GM21528 (cell line): ENCODE data around the gene PPP2R2B.

ENCODE experiments used
- ATAC-seq: cut with Tn5 transposase; IDR thresholded peaks from one replicate; pipeline ENCODE4 v1.9.1; 2021; ENCODE audit warnings: mild to moderate bottlenecking, moderate library complexity; ENCODE audit not compliant: unreplicated experiment, low FRiP score

PPP2R2B gene

DNA sequence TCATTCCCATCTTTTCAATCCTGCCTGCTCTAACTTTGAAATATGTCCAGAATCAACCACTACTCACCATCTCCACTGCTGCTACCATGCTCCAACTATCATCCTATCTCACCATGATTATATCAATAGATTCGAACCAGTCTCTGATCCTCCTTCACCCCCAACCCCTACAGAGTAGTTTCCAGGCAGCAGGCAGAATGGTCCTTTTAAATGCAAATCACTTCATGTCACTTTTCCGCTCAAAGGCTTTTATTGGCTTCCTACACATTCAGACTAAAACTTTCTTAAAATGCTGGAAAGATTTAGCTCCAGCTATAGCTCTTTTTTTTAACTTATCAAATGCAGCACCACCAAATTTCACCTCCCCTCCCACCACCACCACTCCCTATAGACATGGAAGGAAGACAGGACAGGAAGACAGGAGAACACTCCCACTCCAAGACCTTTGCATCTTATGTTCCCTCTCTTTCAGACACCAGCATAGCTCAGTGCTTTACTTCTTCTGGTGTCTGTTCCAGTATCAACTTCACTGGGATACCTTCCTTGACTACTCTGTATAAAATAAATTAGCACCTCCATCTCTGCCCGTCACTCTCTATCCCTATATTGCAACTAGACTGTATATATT lies 9.9 kb upstream of the PPP2R2B start:
- no peak for ATAC-seq

DNA sequence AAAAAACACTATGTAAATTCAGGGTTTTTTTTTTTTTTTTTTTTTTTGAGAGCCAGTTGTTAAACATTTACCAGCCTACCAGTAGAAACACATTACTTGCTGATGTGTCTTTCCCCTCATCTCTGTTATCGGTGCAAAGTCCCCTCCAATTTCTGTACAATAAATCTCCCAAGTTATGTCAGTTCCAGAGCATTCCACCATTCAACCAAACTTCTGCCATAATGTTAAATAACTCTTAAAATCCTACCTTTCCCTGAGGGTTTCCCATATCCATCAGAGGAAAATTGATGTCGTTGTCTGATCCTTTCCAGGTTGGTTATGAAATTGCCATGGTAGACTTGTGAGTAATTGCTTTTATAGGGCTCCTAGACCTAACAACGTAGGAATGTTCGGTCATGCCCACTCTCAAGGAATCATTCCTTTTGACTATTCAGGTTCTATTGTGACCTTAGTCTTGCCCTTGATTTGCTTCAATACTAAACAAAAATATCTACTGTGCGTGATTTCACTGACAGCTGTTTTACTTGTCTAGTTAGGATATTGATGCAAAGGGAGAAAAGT lies 5.6 kb upstream of the PPP2R2B start:
- no peak for ATAC-seq

DNA sequence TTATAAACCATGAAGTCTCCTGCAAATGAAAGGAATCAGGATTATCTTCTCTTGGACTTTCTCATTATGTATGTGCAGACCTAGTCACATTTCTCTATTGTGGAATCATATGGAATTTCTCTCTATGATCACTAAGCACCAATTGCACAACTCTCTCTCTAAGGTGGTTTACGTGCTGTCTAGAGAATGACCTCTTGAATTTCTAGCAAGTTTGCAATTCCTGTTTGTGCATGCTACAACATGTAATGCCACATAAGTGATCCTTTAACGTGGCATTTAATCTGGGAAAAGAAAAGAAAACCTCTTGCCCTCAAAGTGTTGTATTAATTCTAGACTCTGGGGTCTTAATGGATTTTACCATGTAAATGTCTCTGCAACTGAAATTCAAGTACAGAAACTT lies 5.0 kb upstream of the PPP2R2B start:
- ATAC-seq, result no peak

DNA sequence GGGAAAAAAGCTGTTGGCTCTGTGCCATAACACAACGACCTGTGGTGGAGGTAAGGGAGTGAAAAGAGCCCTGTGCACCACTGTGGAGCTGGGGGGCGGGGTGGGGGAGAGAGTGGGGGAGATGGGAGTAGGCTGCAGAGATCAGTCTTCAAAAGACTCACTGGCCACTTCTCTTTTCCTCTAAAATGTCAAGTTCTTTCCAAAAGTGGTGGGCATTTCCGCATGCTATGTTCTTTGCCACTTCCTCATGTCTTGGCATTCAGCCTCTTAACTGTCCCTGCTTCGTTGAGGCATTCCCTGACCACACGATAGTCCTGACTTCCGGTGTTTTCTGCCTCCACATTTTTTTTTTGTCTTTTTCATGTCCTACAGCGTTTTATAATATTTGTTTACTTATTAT lies 2.4 kb upstream of the PPP2R2B start:
- no peak for ATAC-seq

DNA sequence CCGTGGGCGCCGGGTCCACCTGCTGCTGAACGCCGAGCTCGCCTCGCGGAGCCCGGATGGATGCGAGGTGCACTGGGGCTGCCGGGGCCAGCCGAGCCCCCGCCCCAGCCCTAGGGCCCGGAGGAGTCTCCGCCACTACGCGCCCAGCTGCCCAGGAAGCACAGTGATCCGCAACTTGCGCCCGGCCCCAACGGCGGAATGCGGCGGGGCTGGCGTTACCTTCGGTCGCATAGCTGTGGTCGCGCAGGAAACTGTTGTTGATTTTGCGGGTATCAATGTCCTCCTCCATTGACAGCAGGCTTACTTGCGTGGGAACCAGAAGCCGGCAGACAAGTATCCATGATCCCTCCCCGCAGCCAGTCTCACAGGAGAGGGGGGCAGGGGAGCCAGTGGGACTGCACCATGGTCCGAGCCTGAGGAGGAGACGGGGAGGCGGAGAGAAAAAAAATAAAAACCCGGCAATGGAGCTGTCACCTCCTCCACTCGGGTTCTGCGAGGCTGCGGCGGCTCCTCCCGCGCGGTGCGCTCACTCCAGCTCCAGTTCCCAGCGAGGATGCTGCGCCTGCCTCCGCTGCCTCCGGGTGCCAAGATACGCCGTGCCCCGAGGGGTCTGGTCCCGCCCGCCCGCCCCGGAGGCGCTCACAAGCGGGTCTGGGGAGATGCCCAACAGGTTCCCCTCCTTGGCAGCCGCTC lies 628 bp downstream of the PPP2R2B start:
- ATAC-seq, result peak; percentile 27

DNA sequence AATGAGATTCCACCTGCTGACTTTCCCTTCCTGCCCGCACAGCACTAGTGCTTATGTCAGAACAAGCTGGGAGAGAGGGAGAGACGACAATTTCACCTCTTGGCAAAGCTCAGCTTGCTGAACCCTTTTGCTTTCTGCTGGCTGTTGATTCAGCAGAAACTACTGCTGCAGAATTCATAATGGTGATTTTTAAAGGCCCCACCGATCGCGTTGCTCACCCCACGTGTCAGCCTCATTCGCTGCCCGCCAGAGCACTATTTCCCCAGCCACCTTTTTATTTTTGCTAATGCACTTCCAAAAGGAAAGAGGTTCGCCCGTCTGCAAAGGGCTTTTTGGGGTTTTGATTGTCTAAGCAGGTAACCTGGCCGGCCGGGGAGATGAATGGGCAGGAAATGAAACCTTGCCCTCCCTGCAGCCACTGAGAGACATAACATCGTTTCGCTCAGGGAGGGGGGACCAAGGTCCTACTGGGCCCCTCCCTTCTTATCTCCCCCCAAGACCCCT lies 1.3 kb downstream of the PPP2R2B start:
- ATAC-seq, result no peak

DNA sequence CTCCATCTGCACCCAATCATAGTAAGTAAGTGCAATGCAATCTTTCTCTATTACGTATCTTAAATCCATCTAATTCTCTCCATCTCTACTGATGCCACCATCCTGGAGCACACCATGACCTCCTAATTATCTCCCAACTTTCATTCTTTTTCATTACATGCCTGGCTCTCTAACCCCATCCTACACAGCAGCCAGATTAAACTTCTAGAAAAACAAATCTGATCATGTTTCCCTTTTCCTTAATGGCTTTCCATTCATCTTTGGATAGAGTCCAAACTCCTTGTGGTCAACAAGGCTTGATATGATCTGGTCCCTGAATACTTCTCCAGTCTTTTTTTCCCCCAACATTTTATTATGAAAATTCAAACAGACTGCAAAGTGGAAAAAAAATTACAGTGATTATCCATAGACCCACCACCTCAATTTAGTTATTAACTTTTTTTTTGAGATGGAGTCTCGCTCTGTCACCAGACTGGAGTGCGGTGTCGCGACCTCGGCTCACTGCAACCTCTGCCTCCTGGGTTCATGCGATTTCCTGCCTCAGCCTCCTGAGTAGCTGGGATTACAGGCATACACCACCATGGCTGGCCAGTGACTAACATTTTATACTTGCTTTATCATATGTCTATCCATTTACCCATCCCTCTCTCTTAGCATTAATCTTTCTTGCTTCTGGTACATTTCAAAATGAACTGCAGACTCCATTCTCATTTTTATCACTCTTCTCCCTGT lies 5.2 kb downstream of the PPP2R2B start:
- ATAC-seq, result no peak

DNA sequence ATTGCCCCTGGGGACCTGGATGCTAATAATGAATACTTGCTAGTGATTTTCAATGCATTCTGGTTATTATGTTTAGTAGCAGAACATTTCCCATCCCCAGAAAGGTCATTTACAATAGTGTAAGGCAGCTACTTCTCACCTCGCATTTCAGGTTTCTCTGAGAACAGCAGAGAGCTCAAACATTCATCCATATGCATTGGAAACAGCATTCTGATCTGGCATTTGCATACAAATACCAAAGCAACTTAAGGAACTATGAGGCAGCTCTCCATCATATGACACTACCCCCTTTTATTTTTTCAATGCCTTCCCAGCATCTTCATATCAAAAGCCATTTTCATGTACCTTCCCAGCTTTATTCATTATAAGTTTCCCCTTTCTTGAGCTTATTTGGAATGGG lies 6.4 kb downstream of the PPP2R2B start:
- no peak for ATAC-seq

DNA sequence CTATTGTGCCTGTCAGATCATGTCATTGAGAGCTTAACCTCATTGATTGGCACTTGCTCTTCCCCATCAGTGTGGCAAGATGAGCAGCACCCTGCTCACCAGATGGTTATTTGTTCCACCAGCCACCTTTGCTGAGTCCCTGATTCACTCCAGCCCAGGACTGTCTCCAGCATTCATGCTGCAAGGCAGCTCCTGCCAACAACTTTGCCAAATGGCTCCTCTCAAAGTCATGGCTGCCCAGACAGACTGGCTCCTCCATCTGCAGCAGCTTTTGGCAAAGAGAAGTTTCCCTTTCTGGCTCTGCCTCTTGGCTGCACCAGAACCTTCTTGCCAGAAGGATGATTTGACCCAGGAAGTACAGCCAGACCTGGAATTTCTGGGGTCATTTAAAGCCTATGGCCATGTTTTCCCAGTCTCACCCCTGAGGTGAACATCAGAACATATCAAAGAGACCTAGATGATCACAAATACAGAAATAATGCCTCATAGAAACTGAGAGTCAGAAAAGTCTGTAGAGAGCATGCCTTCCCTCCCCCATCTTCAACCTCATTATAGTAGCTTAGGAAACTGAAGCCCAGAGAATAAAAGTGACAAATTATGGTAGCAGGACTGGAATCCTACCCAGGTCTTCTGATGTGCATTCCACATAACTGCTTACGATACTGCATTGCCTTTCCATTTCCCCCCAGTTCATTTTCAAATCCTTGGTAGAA lies 10.4 kb downstream of the PPP2R2B start:
- ATAC-seq, result no peak

DNA sequence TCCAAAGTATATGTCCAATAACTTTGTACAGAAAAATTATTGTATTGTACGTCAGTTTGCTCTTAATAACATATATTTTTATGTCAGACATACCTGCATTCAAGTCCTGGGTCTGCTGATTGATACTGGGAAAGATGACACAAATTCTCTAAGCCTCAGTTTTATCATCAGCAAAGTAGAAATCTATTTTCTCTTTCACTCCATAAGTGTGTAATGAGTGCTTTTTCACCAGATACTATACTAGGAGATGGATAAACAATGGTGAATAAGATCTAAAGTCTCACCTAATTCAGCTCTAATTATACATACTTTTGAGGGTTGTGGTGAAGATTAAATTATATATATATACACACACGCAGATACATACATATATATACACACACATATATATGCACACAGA lies 12.3 kb downstream of the PPP2R2B start:
- ATAC-seq, result no peak

DNA sequence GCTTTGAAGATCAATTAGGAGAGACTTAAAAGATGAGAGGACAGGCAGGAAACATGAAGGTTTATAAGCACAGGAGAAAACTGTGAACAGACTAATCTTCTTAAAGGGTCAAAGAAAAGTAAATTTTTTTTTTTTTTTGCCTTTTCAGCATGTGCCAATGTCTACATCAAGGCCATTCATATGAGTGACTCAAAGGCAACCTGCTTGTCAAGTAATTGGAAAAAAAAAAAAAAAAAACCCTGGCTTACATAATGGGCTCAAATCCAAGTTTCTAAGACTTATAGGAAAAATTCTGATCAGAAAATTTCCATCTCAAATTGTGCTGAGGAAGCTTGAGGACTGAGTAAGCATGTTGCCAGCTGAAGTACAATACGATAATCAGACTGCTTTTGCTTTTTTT lies 15.9 kb downstream of the PPP2R2B start:
- ATAC-seq, result no peak

DNA sequence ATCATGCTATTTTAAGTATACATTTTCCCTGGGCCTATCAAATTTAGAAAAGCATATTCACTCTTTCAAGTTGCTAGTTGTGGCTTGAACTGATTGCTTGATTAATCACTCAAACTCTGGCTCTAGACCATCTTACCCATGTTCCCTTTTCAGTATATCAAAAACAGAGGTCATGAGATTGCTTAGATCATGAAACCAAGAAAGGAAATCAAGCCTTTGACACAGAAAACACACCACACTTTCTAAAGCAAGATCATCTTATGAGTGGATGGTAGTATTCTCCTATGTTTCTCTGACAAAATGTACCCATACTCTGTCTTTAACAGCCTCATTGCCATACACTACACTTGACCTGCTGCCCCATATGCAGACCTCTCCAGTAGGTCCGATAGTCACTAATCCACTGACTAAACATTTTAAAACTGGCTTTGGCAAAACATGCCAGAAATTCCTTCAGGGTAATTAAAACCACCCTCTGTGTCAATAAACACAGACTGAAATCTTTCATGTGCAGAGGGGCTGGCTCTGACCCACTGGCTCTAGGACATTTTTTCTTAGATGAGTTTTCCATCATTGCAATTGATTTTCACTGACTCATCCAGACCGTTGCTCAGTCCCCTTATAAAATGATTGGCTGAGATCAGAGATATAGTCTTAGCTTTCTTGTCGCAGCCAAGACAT lies 18.2 kb downstream of the PPP2R2B start:
- no peak for ATAC-seq

DNA sequence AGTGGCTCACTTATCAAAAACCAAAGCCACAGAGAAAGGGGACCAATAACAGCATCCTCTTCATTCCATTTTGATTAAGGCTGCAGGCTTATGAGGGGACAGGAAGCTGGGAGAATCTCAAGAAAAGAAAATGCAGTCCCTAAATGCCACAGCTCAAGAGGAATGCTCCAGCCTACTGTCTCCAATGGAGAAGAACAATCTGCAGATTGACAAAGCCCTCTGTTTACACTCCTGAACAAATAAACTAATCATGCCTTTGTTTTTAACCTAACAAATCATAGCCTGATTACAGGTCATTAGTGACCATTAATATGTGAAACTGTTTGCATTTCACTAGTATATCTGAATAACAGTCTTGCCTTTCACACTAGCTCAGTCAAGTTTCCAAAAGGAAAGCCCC lies 26.5 kb downstream of the PPP2R2B start:
- no peak for ATAC-seq

DNA sequence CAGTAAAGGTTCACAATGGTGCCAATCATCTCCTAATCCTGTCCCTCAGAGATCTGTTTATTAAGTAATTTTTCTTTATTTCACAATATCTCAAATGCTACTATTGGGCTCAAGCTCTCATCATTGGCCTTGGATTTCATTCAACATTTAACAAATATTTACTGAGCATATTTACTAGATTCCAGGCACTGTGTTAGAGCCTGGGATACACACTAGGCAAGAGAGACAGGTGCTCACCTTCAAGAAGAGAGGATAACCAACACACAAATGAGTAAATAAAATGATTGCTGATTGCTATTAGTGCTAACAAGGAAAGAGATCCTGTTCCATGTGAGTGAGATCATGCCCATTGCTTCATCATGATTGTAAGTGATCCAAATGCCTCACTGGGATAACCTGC lies 27.4 kb downstream of the PPP2R2B start:
- ATAC-seq, result no peak

DNA sequence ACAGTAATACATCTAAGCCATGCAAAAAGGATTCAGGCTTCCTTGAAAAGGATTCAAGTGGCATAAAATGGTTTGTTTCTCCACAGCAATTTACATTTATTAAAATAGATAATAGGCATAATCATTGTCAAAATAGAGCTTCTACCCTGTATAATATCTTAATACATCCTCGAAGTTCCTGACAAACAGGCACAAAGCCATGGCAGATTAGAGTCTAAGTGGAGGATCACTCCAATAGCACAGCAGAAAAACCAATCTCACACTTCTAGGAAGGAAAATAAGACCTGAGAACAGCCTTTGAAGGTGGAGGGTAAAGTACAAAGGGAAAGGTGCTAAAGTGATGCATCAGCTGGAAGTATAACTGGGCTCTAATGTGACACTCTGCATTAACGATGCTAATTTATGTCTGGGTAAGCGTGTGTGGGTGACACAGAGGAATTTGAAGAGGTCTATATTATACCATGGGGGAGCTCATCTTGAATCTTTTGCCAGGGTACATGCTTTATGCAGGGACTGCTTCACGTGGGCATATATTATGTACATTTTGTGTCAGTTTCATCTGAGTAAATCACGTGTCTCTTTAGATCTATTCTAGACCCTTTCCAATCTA lies 28.8 kb downstream of the PPP2R2B start:
- ATAC-seq, result no peak

DNA sequence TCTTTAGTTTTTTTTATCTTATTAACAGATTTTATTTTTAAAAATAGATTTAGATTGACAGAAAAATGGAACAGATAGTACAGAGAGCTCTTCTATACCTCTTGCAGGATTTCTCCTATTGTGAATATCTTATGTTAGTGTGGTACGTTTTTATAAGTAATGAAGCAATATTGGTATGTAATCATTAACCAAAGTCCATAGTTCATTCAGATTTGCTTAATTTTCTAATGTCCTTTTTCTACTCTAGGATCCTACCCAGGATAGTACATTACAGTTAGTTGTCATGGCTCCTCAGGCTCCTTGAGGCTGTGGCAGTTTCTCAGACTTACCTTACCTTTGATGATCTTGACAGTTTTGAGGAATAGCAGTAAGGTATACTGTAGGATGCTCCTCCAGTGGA lies 30.4 kb downstream of the PPP2R2B start:
- ATAC-seq, result no peak

DNA sequence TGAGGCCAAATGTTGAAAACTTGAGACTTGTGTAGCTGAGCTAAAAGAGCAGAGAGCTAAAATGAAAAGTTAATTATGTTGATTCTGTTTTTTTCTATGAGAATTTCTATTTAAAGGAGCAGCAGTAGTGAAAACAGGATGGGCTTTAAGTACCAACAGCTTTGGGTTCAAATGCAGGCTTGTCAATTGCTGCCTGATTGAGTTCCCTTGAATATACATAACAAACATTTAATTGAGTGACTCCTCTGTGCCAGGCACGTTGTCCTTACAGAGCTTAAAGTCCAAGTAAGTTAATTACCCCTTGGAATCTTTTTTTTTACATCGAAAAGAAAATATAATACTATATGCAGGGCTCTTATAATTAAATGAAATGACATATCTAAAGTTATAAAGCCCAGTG lies 38.5 kb downstream of the PPP2R2B start:
- ATAC-seq, result no peak

DNA sequence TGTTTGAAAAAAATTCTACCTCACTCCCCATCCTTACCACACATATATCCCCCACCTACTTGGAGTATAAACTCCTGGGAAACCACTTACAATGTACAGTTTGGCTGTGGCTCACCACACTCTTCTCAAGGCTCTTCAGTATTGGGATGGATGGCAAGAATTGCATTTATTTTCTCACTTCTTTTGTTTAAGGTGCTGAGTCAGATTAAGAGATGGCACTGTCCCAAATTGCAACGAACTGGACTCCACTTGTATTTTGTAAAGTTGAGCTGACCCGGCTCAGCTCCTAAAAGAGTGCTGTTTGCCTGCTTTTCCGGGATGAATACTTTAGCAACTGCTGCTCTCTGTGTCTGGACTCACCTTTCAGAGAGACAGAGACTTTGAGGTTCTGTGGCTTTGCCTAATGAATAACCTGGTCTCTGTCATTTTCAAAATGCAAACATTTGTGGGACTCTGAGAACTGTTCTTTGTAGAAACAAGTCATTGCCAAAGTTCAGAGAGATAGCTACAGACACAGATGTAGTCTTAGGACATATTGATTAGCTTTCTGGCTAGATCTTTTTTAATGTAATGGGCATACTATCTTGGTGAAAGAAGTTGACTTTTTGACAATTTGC lies 42.2 kb downstream of the PPP2R2B start:
- ATAC-seq, result no peak

DNA sequence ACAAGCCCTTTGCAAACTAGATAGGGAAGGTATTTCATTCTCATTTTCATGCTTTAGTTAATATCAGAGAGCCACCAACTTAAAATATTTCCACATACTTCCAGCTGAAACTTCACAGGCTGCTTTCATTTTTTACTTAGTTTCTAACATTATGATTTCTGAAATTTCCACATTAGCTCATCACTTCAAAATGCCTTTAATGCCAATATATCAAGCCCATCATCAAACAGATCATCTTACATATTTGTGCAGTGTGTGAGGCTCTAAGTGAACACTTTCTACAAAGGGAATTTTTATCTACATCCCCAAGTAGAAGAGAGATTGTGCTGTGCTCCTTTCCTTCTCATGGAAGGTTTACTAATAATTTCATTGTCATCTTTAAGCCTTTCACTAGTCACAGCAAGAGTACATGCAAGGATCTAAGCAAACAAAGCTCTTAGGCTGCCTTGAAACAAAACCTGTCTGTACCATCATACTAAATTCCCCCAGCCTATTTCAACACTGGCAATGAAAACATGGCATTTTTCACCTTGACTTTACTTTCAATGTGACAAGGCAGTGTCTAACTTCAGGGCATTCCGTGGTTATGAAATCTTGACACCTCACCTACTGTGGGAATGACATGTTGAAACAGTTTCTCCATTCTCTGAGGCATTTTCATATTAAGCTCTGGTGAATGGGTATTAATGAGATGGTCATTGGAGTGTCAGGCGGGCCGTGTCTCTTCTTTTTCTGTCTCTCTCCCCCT lies 45.4 kb downstream of the PPP2R2B start:
- ATAC-seq, result no peak
